SU-DHL-6 (cell line): ENCODE measurements around the gene CST3.

Source experiments
- EZH2phosphoT487 ChIP-seq: fragments of 200-600 bp; sonication (generic), shearing (Covaris generic); conservative IDR thresholded peaks from 2 replicates; pipeline ENCODE4 v1.6.1; 2018; ENCODE audit warnings: mild to moderate bottlenecking, antibody characterized with exemption, low read length, moderate library complexity, mixed read lengths
- TF ChIP-seq, protein P1 (sequence below): fragments of 200-600 bp; sonication (generic); IDR thresholded peaks from one replicate; pipeline ENCODE4 v1.5.1; 2017; ENCODE audit warnings: antibody characterized with exemption, mild to moderate bottlenecking, low read length, moderate library complexity; ENCODE audit not compliant: insufficient read depth, poor library complexity, severe bottlenecking

DNA sequence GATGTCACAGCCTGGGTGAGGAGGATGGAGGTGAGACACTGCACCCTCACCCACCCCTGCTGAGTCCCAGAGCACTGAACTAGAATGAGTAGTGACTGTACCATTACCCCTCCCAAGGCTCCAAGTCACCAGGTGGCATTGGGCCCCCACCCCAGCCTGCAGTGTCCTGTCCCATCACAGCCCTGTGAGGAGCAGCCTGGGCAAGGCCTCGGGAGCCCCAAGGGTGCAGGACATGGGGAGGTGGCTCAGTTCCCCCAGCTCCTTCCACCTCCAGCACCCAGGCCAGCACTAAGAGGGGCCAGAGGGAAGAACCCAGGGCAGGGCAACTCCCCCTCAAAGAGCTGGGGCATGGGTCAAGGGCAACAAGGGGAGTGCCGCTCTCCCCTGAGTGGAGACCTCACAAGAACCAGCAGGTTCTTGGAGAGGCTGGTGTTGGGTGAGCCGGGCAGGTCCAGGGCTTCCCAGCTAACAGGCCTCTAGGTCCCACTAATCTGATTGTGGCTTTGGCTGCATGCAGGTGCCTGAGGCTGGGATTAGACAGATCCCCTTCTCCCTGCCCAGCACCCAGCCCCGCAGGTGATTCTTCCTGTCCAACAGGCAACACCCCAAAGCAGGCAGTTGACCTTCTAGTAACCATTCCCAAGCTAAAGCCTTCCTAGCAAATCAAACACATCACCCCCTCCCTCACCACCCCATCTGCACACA is 48.4 kb upstream of the CST3 start:
- TF ChIP-seq, protein P1, sequence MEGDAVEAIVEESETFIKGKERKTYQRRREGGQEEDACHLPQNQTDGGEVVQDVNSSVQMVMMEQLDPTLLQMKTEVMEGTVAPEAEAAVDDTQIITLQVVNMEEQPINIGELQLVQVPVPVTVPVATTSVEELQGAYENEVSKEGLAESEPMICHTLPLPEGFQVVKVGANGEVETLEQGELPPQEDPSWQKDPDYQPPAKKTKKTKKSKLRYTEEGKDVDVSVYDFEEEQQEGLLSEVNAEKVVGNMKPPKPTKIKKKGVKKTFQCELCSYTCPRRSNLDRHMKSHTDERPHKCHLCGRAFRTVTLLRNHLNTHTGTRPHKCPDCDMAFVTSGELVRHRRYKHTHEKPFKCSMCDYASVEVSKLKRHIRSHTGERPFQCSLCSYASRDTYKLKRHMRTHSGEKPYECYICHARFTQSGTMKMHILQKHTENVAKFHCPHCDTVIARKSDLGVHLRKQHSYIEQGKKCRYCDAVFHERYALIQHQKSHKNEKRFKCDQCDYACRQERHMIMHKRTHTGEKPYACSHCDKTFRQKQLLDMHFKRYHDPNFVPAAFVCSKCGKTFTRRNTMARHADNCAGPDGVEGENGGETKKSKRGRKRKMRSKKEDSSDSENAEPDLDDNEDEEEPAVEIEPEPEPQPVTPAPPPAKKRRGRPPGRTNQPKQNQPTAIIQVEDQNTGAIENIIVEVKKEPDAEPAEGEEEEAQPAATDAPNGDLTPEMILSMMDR, result no peak
- no peak for TF ChIP-seq EZH2phosphoT487
